PC-9 (cell line): ENCODE data around the gene KRT73.

Source experiments
- EZH2 ChIP-seq: fragments of 200-600 bp; sonication (generic); IDR thresholded peaks from 2 replicates; pipeline ENCODE4 v1.8.0; 2017; ENCODE audit warnings: antibody characterized with exemption, low read depth
- TF ChIP-seq, protein P1 (sequence below): fragments of 200-600 bp; sonication (generic); conservative IDR thresholded peaks from 2 replicates; pipeline ENCODE4 v1.6.1; 2017; ENCODE audit warnings: mixed run types, antibody characterized with exemption, mild to moderate bottlenecking, moderate library complexity

DNA sequence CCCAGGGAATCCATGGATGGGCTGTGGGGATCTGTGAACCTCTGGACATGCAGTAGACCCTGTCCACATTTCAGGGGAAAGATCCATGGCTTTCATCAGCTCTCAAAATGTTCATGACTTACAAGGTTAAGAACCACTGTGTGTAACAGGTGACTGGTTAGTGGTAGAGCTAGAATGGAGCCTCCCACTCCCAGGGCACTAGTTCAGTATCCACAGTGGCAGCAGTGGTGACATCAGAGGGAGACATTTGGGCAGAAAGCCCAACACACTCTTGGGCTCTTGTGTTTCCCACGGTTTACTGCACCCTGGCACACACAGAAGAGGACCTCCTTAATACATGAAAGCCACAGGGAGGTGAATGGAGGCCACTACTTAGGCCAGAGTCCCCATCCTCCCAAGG, 53.8 kb downstream of the KRT73 start:
- no peak for TF ChIP-seq EZH2
- TF ChIP-seq, protein P1, sequence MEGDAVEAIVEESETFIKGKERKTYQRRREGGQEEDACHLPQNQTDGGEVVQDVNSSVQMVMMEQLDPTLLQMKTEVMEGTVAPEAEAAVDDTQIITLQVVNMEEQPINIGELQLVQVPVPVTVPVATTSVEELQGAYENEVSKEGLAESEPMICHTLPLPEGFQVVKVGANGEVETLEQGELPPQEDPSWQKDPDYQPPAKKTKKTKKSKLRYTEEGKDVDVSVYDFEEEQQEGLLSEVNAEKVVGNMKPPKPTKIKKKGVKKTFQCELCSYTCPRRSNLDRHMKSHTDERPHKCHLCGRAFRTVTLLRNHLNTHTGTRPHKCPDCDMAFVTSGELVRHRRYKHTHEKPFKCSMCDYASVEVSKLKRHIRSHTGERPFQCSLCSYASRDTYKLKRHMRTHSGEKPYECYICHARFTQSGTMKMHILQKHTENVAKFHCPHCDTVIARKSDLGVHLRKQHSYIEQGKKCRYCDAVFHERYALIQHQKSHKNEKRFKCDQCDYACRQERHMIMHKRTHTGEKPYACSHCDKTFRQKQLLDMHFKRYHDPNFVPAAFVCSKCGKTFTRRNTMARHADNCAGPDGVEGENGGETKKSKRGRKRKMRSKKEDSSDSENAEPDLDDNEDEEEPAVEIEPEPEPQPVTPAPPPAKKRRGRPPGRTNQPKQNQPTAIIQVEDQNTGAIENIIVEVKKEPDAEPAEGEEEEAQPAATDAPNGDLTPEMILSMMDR = no peak
